GM18520 (cell line): ENCODE data around the gene CPA5.

ENCODE experiments used
- ATAC-seq: cut with Tn5 transposase; IDR thresholded peaks from one replicate; pipeline ENCODE4 v1.9.1; 2021; ENCODE audit not compliant: unreplicated experiment

Gene CPA5

DNA sequence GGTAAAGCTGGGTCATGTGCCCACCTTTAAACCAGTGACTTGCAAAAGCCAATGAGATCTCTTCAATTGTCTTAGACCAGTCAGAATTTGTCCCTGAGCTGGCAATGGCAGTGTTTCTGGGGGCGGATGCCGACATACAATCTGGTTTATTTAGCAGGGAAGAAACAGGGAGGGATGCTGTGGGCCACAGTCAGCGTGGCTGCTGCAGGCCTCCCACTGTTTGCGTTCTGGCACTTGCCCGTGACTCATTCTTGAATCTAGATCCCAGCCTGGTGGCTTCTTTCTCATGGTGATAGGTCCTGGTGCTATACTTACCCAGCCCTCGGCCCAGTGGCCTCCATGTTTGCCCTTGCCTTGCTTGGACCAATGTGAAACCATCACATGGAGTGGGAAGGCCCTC, 32.6 kb downstream of the CPA5 start:
- ATAC-seq: no peak

DNA sequence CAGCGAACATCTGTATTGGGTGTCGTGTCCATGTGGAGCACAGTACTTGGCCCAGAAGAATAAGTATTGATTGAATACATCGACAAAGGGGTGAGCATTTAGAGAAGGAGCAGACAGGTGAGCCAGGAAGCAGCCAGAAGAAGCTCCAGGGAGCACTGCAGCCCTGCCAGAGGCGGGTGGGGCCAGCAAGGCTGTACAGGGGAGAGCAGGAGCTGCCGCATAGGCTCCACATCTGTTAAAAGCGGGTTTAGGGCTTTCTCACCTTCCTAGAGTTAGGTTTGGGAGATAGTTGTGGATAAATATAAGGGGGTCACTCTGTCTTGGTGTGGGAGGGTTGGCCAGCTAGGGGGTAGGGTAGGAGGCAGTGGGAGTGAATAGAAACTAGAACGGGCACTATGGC, 34.4 kb downstream of the CPA5 start:
- ATAC-seq: no peak

DNA sequence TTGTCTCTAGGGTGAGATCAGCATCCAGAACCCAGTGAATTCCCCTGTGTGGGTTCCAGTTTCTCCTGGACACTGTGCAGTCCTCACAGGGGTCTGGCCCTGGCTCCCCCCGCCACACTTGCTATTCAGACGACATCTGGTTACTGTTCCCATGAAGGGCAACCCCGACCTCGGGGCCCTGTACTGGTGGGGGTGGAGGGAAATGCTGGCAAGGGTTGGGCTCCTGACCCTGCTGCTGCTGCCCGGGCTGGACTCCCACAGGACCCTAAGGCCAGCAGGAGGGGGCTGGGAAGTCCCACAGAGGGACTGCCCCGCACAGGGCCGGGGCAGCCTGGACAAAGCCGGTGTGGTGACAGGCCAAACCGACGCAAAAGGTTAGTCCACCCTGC, 34.9 kb downstream of the CPA5 start:
- no peak for ATAC-seq

DNA sequence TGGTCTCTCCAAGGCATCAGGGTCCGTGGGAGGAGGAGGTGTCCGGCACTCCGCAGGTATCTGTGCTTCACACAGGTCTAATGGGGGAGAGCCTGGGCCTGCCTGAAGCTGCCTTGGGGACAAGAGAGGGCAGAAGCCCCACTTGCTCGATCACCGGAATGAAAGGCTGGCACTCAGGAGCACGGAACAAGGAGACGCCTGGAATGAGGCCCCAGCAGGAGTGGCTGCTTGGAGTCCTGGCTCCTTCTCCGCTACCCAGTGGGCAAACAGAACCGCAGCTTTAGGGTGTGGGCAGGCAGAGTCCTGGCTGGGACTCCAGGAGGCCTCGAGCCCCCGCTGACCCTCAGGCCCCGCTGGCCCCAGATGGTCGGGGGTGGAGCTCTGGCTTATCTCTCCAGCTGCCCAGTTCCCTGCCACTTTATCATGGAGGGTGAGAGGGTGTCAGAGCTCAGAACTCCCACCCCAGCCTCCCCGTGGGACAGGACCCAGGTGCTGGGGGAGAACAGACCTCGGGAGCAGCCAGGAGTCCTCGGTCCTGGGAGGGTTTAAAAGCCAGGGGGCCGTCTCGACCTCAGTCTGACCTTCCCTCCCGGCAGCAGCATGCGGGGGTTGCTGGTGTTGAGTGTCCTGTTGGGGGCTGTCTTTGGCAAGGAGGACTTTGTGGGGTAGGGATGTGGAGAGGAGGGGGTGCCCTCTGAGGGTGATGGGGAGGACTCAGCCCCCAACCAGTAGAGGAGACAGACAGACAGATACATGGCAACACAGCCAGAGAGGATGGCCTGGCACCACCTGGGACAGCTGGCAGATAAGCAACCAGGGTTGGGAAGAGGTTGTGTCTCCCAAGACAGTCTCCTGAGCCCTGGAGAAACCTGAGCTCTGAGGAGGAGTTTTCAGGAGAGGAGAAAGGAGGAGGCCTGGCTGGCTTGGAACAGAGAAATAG, 35.6 kb downstream of the CPA5 start, which contains the start of gene CPA1:
CPA1 (plus strand) TSS at position 574 of the 940 bp plus-strand sequence; CDS start at position 601, 27 bp downstream.
- no peak for ATAC-seq

DNA sequence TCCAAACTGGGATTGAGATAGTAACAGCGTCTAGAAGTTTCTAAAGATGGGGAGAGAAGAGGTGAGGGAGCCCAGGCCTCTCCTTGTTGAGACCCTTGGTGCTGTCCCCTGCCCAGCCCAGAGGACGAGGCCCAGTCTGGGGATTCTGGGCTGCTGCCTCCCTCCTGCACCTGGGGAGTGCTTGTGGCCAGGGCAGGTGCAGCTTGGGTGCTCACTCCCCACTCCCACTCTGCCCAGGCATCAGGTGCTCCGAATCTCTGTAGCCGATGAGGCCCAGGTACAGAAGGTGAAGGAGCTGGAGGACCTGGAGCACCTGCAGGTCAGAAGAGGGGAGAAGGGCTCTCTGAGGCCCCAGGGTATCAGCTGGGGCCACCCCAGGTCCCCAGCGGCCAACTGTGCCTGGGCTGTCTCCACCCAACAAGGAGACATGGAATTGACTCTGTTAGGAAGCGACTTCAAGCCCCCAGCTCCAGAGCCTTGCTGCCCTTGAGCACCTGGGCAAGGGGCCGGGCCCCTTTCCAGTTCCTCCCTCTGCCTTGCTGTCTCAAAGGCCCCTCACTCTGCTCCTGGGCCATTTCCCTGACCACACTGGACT, 36.3 kb downstream of the CPA5 start:
- ATAC-seq: no peak

DNA sequence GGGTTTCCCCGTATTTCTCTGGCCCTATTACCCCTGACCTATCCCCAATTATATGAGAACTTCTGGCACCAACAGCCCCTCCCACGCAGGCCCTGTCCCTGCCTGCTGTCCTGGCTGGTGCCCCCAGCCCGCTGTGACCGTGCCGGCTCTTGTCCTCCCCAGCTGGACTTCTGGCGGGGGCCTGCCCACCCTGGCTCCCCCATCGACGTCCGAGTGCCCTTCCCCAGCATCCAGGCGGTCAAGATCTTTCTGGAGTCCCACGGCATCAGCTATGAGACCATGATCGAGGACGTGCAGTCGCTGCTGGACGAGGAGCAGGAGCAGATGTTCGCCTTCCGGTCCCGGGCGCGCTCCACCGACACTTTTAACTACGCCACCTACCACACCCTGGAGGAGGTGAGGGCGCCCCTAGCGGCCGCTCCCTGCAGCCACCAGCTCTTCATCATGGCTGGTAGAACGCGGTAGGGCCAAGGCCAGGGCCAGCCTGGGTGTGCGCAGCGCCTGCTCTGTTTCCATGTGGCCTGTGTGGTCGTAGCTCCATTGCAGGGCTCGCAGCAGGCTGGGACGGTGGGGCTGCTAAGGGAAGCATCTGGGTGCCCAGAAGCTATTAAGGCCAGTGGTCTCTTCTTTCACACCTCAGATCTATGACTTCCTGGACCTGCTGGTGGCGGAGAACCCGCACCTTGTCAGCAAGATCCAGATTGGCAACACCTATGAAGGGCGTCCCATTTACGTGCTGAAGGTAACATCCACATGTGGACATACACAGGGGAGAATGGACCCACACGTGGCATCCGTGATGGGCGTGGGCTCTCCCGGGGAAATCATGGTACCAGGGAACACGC, 37.1 kb downstream of the CPA5 start:
- ATAC-seq: no peak

DNA sequence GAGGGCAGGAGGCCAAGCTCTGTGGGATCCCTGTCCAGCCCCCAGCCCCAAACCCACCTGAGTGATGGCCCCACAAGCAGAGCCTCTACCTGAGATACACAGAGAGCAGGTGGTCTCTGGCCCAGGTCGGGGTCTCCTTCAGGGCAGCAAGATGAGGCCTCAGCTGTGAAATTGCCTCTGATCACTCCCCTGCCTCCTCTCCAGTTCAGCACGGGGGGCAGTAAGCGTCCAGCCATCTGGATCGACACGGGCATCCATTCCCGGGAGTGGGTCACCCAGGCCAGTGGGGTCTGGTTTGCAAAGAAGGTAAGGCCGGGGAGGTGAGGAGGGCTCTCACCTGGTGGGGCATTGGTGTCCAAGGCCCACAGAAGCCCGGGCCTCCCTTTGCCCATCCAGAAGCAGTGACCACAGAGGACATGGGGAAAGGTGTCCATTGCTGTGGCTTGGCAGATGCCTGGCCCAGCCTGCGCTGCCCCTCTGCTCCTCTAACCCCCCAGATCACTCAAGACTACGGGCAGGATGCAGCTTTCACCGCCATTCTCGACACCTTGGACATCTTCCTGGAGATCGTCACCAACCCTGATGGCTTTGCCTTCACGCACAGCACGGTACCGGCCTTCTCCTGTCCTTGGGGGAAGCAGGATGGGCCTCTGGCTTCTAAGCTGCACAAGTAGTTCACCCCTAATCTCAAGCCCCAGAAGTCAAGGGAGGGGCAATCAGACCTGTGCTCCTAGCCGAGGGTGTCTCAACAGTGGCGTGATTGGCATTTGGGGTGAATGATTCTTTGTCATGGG, 38.8 kb downstream of the CPA5 start:
- no peak for ATAC-seq

DNA sequence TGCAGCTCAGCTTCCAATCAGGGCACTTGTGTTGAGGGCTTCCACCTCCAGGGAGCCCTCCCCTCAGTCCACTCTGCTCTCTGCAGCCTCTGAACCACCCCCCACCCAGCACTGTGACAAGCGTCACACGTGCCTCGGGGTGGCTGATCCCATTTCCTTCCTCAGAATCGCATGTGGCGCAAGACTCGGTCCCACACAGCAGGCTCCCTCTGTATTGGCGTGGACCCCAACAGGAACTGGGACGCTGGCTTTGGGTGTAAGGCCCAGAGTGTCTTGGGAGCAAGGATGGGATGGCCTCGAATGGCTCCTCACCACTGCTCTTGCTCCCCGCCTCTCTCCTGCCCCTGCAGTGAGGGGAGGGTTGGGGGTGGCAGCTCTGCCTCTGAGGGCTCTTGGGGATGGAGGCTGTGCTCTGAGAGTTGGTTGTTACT, 39.8 kb downstream of the CPA5 start:
- ATAC-seq: no peak

DNA sequence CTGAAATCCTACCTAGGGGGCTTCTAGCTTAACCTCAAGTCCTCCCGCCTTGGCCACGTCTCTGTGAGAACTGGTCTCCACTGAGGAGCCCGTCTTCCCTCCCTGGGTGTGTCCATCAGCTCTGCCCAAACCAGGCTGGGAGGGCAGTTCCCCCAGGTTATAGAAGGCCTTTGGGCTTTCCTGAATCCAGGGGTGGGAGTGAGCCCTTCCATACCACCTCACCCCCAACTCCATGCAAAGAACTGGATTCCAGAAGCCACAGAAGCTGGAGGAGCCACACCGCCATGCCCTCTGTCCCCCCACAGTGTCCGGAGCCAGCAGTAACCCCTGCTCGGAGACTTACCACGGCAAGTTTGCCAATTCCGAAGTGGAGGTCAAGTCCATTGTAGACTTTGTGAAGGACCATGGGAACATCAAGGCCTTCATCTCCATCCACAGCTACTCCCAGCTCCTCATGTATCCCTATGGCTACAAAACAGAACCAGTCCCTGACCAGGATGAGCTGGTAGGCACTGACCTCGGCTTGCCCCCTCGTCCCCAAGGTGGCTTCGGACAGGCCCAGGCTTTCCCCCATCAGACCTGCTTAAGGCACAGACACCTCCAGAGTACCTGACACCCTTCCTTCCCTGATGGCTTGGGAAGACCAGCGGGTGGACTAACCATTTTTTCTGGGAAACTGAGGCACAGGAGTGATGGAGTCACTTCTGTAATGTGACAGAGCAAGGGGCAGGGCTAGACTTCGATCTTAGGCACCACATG, 40.4 kb downstream of the CPA5 start:
- no peak for ATAC-seq

DNA sequence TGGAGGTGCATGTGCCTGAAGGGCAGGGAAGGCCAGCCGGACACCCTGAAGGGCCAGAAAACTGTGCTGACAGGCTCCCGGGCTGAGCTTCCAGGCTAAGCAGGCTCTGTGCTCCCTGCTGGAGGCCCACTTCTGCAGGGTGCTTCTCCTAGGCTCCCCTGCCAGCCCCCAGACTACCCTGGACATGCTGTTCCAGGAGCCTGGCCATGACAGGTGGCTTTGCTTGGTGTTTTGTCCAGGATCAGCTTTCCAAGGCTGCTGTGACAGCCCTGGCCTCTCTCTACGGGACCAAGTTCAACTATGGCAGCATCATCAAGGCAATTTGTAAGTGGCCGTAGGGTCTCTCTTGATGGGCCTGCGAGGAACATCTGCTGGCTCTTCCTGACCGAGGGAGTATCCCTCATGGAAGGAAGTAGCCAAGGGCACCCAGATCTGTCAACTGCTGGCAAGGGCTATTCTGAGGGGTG, 41.0 kb downstream of the CPA5 start:
- no peak for ATAC-seq

DNA sequence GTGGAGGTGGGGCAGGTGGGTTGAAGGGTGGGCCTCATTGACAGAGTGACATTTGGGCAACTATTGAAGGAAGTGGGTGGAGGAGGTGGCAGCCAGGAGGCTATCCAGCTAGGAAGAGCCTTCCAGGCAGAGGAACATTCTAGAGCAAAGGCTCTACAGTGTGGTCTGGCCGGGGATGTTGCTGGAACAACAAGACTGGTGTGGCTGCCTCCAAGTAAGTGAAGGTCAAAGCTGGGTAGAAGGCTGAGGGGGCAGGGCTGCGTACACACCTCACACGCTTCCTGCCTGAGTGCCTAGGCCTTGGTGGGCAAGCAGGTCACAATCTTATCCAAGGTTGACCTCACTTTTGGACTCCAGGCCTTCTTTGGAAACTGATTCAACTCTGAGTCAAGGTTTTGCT, 42.3 kb downstream of the CPA5 start:
- ATAC-seq: no peak

DNA sequence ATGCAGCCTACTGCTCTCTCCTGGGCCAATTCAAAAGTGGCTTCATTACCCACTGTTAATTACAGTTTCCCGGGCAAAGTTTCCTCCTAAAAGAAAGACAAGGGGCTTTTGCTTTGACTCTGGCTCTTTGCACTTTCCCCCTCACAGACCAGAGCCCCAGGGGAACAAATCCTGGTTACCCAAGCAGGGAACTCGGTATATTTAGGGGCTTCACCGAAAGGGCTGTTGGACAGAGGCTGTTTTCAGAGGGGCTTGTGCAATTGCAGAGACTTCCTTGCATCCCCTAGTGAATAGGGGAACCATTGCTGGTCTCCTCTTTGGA, 42.7 kb downstream of the CPA5 start:
- ATAC-seq: no peak

DNA sequence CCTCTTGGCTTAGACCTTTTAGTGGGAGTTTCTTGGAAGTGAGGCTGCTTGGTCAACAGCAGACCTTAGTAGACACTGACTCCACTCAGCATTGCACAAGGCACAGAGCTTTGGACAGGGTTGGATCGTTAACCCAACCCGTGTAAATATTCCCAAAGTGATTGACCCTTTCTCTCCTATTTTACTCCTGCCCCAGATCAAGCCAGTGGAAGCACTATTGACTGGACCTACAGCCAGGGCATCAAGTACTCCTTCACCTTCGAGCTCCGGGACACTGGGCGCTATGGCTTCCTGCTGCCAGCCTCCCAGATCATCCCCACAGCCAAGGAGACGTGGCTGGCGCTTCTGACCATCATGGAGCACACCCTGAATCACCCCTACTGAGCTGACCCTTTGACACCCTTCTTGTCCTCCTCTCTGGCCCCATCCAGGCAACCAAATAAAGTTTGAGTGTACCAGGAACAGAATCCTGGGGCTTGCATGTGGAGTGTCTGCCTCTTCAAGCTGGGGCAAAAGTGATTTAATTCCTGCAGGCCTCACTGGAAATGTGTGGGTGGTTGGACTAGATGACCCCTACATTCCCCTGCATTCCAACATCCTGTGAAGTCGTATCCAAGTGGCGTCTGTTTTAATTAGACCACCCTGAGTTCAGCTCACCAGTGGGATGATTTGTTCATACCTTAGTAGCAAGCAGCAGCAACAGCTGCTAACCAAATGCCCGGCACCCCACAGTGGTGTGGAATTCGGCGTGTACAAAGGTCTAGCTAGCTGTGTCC, 43.2 kb downstream of the CPA5 start:
- ATAC-seq: no peak

DNA sequence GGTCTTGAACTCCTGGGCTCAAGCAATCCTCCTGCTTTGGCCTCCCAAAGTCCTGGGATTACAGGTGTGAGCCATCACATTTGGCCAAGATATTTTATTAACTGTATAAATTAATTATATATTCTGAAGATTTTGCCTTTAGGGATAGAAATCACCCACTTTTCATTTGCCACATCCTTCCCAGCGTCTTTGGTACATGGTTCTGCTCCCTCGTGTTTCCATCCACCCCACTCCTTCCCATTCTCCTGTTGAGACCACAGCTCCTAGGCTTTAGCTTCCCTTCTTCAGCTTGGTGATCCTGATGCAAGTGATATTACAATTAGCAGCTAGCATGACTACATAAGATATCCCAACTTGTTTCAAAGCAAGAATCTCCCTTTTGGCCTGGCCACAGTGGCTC, 44.1 kb downstream of the CPA5 start:
- no peak for ATAC-seq

DNA sequence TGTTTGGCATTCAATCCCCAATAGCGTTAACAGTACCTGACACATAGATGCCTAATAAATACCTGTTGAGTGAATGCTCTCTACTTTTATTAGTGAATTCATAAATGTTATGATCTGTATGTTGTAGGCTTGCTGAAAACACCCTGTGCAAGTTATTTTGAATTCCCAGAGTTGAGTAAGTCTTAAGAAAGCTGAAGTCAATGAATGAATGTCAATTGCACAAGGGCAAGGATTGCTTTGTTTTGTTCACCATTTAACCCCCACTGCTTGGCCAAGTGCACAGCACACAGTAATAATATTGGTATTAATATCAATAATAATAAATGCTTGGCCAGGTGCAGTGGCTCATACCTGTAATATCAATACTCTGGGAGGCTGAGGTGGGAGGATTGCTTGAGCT, 45.9 kb downstream of the CPA5 start:
- no peak for ATAC-seq

DNA sequence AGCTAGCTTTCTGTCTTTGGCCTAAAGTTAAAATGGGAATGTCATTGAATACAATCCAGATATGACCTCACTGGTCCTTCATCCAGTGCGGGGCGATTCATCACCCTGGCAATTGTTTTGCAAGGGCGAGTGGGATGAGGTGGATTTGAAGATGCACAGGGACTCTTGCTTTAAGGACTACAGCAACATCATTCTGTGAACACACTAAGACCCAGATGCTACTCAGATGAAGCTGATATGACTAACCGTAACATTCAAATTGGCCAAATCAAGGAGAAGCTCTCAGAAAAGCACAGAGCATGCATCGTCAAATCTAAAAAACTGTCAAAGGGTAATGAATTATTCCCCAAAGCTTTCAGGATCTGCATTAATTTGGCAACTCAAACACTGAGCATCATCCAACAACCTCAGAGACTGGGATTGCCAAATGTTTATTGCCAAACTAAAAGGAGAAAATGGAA, 48.5 kb downstream of the CPA5 start:
- no peak for ATAC-seq

DNA sequence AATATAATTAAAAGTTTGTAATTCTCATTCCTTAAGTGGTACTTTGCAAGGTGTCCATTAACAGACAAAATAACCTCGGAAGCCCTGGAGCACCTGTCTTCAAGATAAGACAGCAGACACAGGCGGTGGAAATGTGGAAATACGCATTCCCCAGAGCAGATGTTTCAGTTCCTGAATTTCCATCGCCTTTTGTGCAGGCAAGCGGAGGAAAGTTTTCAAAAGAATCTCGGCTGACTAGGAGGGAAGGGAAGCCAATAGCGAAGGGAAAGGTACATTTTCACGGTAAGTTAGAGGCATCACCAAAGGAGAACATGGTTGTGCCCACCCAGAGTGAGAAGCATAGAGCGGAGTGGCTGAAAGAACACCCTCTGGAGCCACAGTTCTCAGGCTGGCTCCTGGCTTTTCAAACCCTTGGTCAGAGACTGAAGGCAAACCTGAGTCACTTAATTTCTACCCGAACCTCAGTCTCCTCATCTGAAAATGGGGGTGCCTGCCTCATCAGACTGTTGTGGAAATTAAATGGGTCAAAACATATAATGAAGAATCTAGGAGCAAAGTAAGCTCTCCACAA, 49.3 kb downstream of the CPA5 start:
- ATAC-seq: no peak

DNA sequence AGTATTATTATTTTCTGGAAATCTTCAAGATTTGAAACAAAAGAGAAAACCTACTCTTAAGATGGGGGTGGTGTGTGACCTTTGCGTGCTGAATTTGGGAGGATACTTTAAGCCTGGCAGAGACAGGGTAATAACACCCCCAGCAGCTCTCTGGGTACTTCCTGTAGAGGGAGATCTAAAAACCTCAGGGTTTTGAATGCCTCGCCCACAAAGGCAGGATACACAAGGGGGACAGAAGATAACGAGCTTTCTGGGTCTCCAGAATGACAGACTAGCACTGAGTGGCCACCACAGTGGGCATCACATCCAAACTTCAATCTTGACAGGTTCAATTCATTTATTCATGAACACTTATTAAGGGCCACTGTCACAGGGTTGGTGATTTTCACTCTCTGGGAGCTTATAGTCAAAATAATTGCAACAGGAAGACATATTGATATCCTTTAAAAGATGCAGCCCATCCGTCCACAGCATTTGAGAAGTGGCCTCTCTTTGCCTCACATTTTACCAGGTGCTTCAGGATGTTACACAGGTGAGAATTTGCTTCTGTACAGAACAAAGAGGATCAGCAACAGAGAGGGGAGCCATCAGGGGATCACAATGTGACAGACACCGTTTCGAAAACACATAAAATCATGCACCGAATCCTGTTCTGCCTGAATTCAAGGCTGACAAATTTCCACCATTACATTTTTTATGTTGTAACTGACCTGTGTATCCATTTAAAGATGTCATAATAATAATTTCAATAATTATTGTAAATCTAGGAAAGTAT, 50.0 kb downstream of the CPA5 start:
- ATAC-seq: no peak
